Testis (tissue), 2 donors: Measurements from ENCODE around the gene NID1.

Source experiments
- CTCF ChIP-seq, 3 experiments: fragments of 450-650 bp in 2 of 3; fragments of 200-600 bp in 1 of 3; sonication (generic) in 1 of 3; IDR thresholded peaks; one replicate each; pipeline ENCODE4 v1.5.1; 2016 to 2019; ENCODE audit warnings: antibody characterized with exemption in 3 of 3, mild to moderate bottlenecking in 2 of 3, moderate library complexity in 1 of 3
- POLR2A ChIP-seq: fragments of 450-650 bp; IDR thresholded peaks from one replicate; pipeline ENCODE4 v1.6.1; 2017; ENCODE audit warnings: antibody characterized with exemption, mild to moderate bottlenecking, moderate library complexity

GRCh38 chr1:235999259-235999925, 65.5 kb downstream of the NID1 start:
- TF ChIP-seq CTCF (IDR thresholded peaks at IDR 0.05), result no peak
- TF ChIP-seq POLR2A, result no peak
